HG02938 (cell line): ENCODE results near the gene BCL2L2.

Source experiments
- ATAC-seq: cut with Tn5 transposase; IDR thresholded peaks from one replicate; pipeline ENCODE4 v1.9.1; 2021; ENCODE audit warnings: mild to moderate bottlenecking, moderate library complexity; ENCODE audit not compliant: unreplicated experiment

Gene BCL2L2

DNA sequence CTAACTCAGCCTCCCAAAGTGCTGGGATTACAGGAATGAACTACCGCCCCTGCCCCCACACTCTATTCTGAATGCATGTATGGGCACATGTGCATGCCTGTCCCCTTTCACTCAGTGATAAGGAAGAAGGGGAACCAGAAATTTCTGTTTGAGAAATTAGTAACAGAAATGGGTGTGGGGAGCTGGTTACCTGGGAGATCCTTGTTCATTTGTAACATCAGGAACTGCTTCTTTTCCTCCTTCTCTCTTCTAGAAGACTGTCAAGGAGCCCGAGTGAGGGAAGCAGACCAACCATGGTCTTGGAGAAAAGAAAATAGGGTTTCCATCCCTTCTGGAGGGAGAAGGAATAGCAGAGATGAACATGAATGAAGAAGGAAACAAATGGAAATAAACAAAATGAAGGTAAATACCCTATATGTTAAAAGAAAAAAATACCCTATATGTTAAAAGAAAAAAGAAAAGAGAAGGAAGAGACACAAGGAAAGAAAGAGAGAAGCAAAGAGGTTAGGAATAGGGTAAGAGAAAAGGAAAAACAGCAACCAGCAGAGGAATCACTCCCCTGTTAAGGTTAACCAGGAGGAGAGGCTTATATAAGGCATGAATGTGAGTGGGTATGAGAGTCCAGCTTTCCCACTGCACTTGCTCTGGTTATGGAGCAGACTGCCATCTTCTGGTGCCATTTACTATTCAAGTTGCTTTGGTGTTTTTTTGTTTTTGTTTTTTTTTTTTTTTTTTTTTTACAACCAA, 7.2 kb upstream of the BCL2L2 start:
- no peak for ATAC-seq

DNA sequence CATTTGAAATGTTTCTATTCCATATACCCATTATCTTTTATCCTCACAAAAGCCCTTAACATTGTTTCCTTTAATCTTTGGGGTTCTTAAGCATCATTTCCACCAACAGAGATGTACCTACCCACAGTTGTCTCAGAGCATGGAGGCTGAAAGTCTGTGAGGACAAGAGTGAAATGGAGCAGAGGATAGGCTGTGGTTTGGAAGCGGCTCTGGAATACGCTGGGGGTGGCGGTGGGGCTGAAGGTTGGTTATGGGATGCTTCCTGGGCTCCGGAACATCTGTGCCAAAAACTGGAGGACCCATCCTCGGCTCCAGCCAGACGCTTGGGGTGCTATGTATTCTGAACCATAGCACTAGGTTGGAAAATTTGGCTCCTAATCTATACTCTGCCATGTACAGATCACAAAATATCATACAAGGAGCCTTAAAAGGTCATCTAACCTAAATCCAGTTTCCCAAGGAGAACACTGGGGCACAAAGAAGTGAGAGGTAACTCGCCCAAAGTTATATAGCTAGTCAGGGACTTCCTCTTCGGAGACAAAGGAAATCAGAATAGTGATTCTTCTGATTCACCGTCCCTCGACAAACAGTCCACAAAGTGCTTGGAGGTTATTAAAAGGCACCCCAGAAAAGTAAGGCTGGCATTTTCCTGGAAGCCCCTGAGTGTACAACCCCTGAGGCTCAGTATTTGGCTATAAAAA, 6.5 kb upstream of the BCL2L2 start:
- ATAC-seq = no peak

DNA sequence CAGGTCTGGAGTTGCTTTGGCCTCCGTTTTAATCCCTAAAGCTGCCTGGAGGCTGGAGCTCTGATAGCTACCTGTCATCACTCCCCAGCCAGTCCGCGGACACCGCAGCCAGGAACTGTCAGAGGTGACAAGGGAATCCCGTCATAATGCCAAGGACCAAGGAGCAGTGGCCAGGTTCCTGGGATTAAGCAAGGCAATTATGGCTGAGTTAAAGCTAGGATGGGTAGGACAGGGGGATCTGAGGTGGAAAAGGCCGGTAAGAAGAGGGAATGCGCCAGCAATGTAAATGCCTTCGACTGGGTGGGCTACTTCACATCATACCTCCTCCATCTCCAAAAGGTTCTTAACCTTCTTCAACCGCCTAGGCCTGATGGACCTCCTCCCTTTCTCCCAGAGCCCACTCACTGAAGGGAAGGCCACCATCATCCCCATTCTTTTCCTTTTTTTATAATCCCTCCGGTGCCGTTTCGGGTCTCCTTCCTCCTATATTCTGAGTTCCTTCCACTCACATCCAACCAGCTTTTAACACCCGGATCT, 5.9 kb upstream of the BCL2L2 start:
- no peak for ATAC-seq

DNA sequence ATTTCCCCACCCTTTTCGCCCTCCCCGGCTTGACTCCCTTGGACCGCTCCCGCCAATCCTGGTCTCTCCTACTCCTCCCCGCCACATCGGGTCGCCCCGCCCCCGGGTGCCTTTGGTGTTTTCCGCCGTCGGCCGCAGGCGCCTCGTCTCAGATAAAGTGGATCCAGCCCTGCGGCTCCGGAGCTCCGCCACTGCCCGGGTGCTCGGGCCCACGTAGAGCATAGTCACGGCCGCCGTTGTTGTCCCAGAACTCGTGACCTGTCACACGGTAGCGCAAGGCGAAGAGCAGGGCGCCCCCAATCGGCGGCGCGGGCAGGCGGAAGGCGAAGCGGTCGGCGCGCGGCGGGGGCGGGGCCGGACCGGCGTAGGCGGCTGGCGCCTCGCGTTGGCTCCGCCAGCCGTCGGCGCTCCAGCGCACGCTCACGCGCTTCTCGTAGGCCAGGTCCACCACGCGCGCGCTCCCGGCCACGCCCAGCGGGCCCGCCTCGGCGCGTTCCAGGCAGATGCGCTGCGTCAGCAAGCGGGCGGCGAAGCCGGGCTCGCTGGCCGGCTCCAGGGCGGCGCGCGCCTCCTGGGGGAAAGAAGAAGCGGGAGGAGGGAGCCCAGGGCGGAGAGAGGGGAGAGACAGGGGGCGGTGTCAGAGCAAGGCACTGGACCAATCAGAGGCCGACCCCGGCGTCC, 5.2 kb upstream of the BCL2L2 start:
- ATAC-seq = peak; percentile 79

DNA sequence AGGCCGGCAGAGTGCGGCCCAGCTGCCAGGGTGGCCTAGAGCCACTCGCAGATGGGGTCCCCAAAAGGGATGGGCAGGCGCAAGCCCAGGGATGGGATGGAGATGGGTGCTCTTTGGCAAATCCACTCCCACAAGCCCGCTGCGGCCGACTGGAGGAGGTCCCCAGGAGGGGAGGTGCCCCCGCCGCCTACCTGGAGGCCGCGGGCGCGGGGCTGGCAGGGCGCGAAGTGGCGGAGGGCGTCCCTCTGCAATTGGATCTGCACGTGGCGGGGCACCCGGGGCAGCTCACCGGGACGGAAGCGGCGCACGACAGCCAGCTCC, 4.7 kb upstream of the BCL2L2 start:
- peak; percentile 15 for ATAC-seq

DNA sequence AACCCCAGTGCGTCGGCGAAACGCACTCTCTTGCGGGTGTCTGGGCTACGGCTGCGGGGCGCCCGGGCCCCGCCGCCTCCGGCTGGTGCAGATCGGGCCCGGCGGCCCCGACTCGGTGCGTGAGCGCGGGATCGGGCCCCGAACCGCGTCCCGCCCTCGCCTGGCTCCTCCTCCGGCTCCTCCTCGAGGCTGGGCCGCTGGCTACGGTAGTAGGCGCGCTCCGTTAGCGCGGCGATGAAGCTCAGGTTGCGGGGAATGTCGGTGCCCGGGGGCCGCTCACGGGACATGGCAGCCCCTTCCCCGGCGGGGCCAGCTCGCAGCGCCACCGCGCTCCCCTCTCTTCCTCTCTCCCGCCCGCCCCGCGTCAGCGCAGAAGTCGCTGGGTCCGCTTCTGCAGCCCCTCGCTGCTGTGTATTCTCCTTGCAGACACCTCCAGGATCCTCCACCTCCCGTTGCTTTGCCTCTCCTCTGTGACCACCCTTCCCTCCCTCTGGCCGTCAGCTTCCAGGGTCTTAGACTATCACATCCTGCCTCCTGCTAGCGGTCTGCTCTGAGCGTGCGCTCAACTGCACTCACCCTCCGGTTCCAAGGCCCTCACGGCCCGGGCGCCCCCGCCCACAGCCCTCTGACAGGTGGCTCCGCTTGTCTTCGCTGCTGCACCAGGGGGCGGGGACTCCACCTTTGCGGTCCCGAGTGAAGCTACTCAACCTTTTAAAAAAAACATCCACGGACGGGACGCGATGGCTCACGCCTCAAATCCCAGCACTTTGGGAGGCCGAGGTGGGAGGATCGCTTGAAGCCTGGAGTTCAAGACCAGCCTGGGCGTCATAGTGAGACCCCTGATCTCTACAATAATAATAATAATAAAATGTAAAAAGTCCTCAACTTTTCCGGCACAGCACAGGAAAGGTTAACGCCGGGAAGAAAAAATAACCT, 4.1 kb upstream of the BCL2L2 start, which contains the start of gene PPP1R3E:
Gene PPP1R3E (minus strand): TSS at position 570 of the 936 bp plus-strand sequence. CDS start 283 bp downstream, at position 287.
- ATAC-seq = peak; percentile 27

DNA sequence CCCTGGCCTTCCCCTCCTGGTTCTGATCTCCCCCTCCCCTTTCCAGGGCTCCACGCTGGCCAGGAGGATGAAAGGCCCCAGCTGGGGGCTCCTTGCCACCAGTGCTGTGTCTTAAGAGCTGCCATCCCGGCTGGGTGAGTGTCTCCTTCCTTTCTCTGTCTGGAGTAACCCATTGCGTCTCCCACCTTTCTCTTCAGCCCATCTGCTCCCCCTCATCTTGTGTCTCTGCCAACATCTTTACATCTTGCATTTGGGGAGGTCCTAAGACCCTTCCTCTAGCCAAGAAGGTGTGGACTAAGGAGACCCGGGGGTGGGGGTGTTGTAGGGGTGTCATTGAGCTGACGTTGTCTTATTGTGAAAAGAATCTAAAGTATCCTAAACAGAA, 505 bp downstream of the BCL2L2 start:
- ATAC-seq = no peak

DNA sequence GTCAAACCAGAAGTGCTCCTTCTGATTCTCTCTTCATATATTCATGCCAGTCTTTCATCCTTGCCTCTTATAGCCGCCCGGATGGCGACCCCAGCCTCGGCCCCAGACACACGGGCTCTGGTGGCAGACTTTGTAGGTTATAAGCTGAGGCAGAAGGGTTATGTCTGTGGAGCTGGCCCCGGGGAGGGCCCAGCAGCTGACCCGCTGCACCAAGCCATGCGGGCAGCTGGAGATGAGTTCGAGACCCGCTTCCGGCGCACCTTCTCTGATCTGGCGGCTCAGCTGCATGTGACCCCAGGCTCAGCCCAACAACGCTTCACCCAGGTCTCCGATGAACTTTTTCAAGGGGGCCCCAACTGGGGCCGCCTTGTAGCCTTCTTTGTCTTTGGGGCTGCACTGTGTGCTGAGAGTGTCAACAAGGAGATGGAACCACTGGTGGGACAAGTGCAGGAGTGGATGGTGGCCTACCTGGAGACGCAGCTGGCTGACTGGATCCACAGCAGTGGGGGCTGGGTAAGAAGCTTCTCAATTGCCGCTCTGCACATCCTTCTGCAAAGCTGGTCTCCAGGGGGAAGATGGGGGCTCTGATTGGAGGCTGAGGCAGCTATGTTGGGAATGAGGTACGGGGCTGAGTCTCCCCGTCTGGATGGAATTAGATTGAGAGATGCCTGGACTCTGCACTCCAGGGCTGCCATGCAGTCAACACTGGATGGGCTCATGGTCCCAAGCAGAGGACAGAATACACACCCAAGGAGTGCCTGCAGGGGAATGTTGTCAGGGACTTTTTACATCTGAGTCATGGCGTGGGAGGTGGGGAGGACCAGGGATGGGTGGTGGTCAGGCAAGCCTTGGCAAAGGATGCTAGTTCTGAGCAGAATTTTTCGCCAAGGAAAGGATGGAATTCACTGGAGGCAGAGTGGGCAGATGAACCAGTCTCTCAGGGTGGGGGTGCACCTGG, 1.3 kb downstream of the BCL2L2 start:
- ATAC-seq = no peak

DNA sequence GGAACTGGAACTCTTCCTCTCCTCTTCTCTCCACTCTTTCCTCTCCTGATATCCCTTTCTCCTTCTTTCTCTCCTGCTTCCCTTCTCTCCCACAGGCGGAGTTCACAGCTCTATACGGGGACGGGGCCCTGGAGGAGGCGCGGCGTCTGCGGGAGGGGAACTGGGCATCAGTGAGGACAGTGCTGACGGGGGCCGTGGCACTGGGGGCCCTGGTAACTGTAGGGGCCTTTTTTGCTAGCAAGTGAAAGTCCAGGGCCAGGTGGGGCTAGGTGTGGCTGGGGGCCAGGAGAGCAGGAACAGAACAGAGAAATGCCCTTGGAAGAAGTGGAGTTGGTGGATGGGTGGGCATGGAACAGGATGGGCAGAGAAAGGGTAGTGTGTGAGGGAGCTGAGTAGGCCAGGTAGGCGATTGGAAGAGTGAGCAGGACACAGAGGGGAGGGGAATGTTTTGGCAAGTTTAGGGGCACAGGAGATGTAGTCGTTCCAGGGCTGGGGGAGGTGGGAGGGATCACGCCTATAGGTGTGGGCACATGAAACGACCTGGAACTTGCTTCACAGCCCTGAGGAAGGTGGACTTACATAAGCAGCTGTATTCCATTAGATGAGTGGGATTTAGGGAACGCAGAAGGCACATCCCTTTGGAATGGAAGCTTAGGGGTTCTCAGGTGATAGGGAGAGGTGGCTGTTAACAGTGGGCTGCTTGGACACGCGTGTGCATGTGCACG, 2.2 kb downstream of the BCL2L2 start:
- ATAC-seq = no peak

DNA sequence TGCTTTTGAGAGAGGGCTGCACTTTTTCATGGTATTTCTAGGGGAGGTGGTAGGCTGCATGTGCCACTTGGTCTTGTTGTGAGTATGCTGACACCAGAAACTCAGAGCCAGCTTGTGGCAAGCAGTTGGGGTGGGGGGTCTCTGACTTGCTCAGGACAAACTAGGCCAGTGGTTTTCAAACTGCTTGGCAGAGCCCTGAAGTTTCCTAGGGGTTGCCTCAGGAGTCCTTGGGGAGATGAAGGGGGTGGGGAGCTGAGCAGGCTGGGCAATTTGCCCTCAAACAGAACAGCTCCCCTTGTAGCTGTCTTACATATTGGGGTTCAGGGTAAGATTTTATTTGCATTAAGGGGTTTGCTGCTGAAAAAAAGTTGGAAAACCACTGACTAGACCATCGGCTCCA, 3.9 kb downstream of the BCL2L2 start:
- no peak for ATAC-seq

DNA sequence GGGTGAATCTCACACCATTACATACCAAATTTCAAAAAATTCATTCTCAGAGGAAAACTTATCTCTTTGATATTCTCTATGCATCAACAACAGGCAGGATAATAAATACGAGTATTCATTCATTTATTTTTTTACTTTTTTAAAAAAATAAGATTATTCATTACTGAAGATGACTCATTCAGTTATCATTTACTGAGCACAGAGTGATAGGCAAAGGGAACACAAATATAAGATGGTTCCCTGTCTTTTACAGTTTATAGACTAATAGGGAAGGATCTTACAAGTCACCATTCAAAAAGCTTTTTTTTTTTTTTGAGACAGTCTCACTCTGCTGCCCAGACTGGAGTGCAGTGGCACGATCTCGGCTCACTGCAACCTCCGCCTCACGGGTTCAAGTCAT, 9.7 kb downstream of the BCL2L2 start:
- ATAC-seq = no peak

DNA sequence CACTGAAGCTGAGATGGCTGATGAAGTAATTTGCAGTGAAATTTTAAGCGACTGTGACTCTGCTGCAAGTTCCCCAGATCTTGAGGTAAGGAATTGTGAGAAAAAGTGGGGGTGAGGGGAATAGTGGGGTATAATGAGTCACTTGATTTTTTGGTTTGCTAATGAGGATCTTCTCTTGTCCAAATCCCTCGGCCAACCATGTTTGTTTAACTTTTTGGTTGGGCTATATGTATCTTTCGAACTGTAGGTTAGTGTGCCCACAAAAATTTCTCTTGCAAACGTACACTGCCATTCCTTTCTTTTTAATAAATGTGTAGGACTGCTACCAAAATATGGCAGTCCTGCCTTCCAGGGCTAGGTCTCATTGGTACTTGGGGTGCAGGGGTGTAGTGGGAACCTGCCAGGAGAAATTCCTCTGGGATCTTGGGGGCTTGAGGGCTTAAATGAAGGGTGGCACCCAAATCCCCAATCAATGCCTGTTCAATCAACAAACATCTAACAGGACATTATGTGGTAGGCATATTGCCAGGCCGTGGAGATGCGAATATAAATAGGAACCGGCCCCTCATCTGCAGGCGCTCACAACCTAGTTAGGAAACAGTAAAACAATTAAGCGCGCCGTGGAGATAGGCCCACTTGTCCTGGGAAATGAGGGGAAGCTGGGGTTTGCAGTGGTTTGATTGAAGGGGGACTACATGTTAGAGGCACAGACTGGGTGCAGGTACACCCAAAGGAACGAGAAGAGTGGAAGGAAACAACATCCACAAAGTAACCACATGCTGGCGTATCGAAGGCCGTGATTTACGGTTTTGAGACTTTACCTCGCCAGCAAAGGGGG, 13.3 kb downstream of the BCL2L2 start:
- ATAC-seq = no peak

DNA sequence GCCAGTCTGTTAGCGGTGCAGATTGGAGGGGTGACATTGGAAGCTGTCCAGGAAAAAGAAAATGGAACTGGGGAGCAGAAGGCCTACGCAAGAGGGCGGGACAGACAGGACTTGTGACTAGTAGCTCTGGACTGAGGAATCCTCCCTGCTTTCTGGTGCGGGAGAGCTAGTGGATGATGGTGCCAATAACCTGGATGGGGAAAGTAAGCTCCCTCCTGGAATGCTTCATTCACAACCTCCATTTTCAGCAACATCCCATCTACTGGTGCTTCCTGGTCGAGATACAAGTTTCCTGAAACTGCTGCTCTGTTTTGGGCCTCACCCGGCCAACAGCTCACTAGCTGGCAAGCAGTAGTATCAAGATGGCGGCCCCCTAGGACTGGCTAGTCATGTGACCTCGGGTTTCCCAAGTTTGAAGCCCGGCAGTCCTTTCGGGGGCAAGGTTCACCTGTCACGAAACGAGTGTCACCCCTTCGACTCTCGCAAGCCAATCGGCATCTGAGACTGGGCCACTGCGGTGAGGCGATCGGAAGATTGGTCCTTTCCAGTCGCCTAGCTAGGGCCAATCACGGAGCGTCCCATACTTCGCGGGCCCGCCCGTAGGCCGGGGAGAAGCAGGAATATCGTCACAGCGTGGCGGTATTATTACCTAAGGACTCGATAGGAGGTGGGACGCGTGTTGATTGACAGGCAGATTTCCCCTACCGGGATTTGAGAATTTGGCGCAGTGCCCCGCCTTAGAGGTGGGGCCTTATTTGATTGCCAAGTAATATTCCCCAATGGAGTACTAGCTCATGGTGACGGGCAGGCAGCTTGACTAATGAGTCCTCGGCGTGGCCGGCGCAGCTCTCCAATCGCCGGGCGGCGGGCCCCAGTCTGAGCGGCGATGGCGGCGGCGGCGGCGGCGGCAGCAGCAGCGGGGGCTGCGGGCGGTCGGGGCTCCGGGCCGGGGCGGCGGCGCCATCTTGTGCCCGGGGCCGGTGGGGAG, 14.2 kb downstream of the BCL2L2 start, which contains the start of gene PABPN1:
Gene PABPN1 (plus strand): TSS at position 874 of the 988 bp plus-strand sequence. CDS start 13 bp downstream, at position 887.
- ATAC-seq = peak; percentile 88

DNA sequence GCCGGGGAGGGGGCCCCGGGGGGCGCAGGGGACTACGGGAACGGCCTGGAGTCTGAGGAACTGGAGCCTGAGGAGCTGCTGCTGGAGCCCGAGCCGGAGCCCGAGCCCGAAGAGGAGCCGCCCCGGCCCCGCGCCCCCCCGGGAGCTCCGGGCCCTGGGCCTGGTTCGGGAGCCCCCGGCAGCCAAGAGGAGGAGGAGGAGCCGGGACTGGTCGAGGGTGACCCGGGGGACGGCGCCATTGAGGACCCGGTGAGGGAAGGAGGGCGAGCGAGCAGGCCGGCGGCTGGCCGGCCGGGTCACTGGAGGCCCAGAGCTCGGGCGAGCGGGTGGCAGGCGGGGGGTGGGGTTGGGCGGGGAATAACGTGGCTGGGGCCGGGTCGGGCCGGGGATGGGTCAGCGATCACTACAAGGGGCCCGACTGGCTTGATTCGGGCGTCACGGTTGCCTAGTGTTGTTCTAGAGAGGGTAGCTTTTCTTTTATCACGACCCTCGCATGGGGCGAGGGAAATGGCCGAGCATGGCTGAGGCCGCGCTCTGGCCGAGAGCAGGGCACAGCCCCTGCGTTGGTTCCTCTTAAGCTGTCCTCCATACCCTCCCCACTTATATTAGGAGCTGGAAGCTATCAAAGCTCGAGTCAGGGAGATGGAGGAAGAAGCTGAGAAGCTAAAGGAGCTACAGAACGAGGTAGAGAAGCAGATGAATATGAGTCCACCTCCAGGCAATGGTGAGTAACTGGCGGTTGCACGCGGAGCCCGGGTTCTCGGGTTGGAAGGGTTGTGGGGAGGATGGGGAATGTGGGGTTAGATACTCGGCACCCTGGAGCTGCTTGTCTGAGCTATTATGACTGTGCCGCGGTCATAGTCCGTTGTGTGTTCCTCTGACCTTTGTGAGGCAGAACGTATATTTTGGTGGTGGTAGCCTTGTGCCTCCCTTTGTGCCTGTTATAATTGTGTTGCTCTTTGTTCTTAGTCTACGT, 15.2 kb downstream of the BCL2L2 start:
- no peak for ATAC-seq
